ENCODE measurements around the gene IRF8. TPM values are rescaled to one million over a fixed set of nuclear protein-coding genes. Genes with fewer than 3 reads are reported as not detected.
"Not testable (repeated sequence)": the region's sequence is repeated elsewhere in the genome, so short reads cannot be mapped to it uniquely, and the experiment has no call there.

IRF8 gene
- total RNA-seq, 2 donors from 2014 or later, result 6.2 to 8.2 TPM

GRCh38 chr16:85872734-85873133 lies 26.2 kb upstream of the IRF8 start:
- no peak overlapping the region for H3K27ac ChIP-seq
- H3K4me1 ChIP-seq, result no peaks in the 10 kb centered on the region
- DNase-seq (peak in 1 of 4 donors; percentile 49), ATAC-seq (no peak)
- intact Hi-C loops (cut with DNase I), result no loop called here
- H3K9me3 ChIP-seq, result no peaks in the 10 kb centered on the region
- no peaks in the 10 kb centered on the region for H3K36me3 ChIP-seq (replicated peaks in 1 of 2; ENCODE audit: insufficient read depth in 1 of 2, low read depth in 2 of 2)
- WGBS, 2 donors, result 70 to 74% methylated on average over 7 of the region's 7 CpGs
- TF ChIP-seq POLR2A (IDR thresholded peaks at IDR 0.05) (no peak), CTCF (IDR thresholded peaks at IDR 0.05) (no peak)
- no peaks in the 10 kb centered on the region for H3K27me3 ChIP-seq
- no peak overlapping the region for H3K4me3 ChIP-seq

- Histone ChIP-seq H3K4me1 (no peaks in the 10 kb centered on the region), H3K27ac (no peak overlapping the region), H3K9me3 (no peaks in the 10 kb centered on the region), H3K27me3 (no peaks in the 10 kb centered on the region), H3K36me3 (replicated peaks in 1 of 2; ENCODE audit: insufficient read depth in 1 of 2, low read depth in 2 of 2) (no peaks in the 10 kb centered on the region), H3K4me3 (no peak overlapping the region)
- WGBS, 2 donors, result 61 to 74% methylated on average over 8 of the region's 8 CpGs
- intact Hi-C loops (cut with DNase I), result no loop called here
- TF ChIP-seq CTCF (IDR thresholded peaks at IDR 0.05), result no peak
- no peak for TF ChIP-seq POLR2A (IDR thresholded peaks at IDR 0.05)
- DNase-seq (no peak), ATAC-seq (no peak)
Observed at GRCh38 chr16:85873153-85873552, 25.8 kb upstream of the IRF8 start.

GRCh38 chr16:85874031-85874430 lies 24.9 kb upstream of the IRF8 start:
- H3K27ac ChIP-seq; H3K9me3 ChIP-seq; H3K4me1 ChIP-seq; H3K36me3 ChIP-seq (replicated peaks in 1 of 2; ENCODE audit: insufficient read depth in 1 of 2, low read depth in 2 of 2); ATAC-seq; DNase-seq; H3K4me3 ChIP-seq; intact Hi-C loops (cut with DNase I); H3K27me3 ChIP-seq: not testable (repeated sequence)
- 61 to 69% methylated on average over 4 to 5 of the region's 5 CpGs for WGBS, 2 donors

- no peak overlapping the region for H3K4me3 ChIP-seq
- H3K36me3 ChIP-seq (replicated peaks in 1 of 2; ENCODE audit: insufficient read depth in 1 of 2, low read depth in 2 of 2), result no peaks in the 10 kb centered on the region
- H3K9me3 ChIP-seq, result no peaks in the 10 kb centered on the region
- no peaks in the 10 kb centered on the region for H3K4me1 ChIP-seq
- TF ChIP-seq POLR2A (IDR thresholded peaks at IDR 0.05), result no peak
- intact Hi-C loops (cut with DNase I), result no loop called here
- no peak for ATAC-seq
- no peaks in the 10 kb centered on the region for H3K27me3 ChIP-seq
- no peak for DNase-seq
- WGBS, 2 donors, result 54% methylated on average over 5 of the region's 5 CpGs
- H3K27ac ChIP-seq, result no peak overlapping the region
Observed at GRCh38 chr16:85878407-85878806, 20.6 kb upstream of the IRF8 start.

GRCh38 chr16:85878875-85879274 lies 20.1 kb upstream of the IRF8 start:
- 33 to 34% methylated on average over 5 of the region's 5 CpGs for WGBS, 2 donors
- H3K4me1 ChIP-seq, result no peaks in the 10 kb centered on the region
- H3K9me3 ChIP-seq, result no peaks in the 10 kb centered on the region
- TF ChIP-seq CTCF (IDR thresholded peaks at IDR 0.05) (no peak), POLR2A (IDR thresholded peaks at IDR 0.05) (no peak)
- no peak overlapping the region for H3K4me3 ChIP-seq
- ATAC-seq (no peak), DNase-seq (no peak)
- H3K27me3 ChIP-seq, result no peaks in the 10 kb centered on the region
- H3K36me3 ChIP-seq (replicated peaks in 1 of 2; ENCODE audit: insufficient read depth in 1 of 2, low read depth in 2 of 2), result no peaks in the 10 kb centered on the region
- H3K27ac ChIP-seq, result no peak overlapping the region
- intact Hi-C loops (cut with DNase I), result no loop called here

GRCh38 chr16:85879549-85879948 lies 19.4 kb upstream of the IRF8 start:
- no peak for ATAC-seq
- WGBS, 2 donors, result 56 to 62% methylated on average over 6 of the region's 6 CpGs

More at GRCh38 chr16:85879549-85879948, 19.4 kb upstream of the IRF8 start:
- H3K4me3 ChIP-seq, result no peak overlapping the region
- no peaks in the 10 kb centered on the region for H3K4me1 ChIP-seq
- H3K36me3 ChIP-seq (replicated peaks in 1 of 2; ENCODE audit: insufficient read depth in 1 of 2, low read depth in 2 of 2), result no peaks in the 10 kb centered on the region
- H3K9me3 ChIP-seq, result no peaks in the 10 kb centered on the region
- no peaks in the 10 kb centered on the region for H3K27me3 ChIP-seq
- intact Hi-C loops (cut with DNase I), result no loop called here
- no peak overlapping the region for H3K27ac ChIP-seq
- TF ChIP-seq POLR2A (IDR thresholded peaks at IDR 0.05) (no peak), CTCF (IDR thresholded peaks at IDR 0.05) (no peak)
- no peak for DNase-seq
